HUES64 (cell line): ENCODE measurements around the gene CDHR5.

ENCODE experiments used
- H3K27ac ChIP-seq: 2 replicates; pipeline ENCODE4 v1.7.0; 2013; ENCODE audit warnings: low read depth, low read length, inconsistent platforms
- H3K27me3 ChIP-seq: 2 replicates; pipeline ENCODE4 v1.6.1; 2013; ENCODE audit warnings: mild to moderate bottlenecking, low read length; ENCODE audit not compliant: insufficient read depth
- H3K36me3 ChIP-seq: 2 replicates; pipeline ENCODE4 v1.6.1; 2013; ENCODE audit warnings: mild to moderate bottlenecking, low read length; ENCODE audit not compliant: insufficient read depth
- H3K4me1 ChIP-seq: 2 replicates; pipeline ENCODE4 v1.6.1; 2013; ENCODE audit warnings: mild to moderate bottlenecking, low read length, moderate library complexity; ENCODE audit not compliant: insufficient read depth
- H3K4me3 ChIP-seq: 2 replicates; pipeline ENCODE4 v1.5.1; 2013; ENCODE audit warnings: mild to moderate bottlenecking, low read length, moderate library complexity
- H3K9ac ChIP-seq: 2 replicates; pipeline ENCODE4 v1.6.1; 2013; ENCODE audit warnings: mild to moderate bottlenecking, low read depth, low read length
- H3K9me3 ChIP-seq: 2 replicates; pipeline ENCODE4 v1.6.1; 2013; ENCODE audit warnings: low read depth, low read length; ENCODE audit not compliant: insufficient read depth
- WGBS: fragments of 150-250, 120-280 bp; methylation state at CpG from one replicate; pipeline ENCODE4 v1.1.7; 2013; ENCODE audit warnings: missing lambda C conversion rate; 5-methylcytosine and 5-hydroxymethylcytosine counted together

CDHR5 gene

GRCh38 chr11:607971-608659, 16.6 kb downstream of the CDHR5 start:
- peaks cover 97% of the 10 kb centered on the region for H3K36me3 ChIP-seq
- no peak overlapping the region for H3K4me3 ChIP-seq
- H3K27ac ChIP-seq: no peak overlapping the region
- H3K4me1 ChIP-seq: no peaks in the 10 kb centered on the region
- H3K27me3 ChIP-seq: no peaks in the 10 kb centered on the region
- 96% methylated on average over 45 of the region's 45 CpGs for WGBS
- H3K9me3 ChIP-seq: no peaks in the 10 kb centered on the region
- no peak overlapping the region for H3K9ac ChIP-seq

GRCh38 chr11:607020-607780, 17.6 kb downstream of the CDHR5 start:
- Histone ChIP-seq H3K4me1 (no peaks in the 10 kb centered on the region), H3K27me3 (no peaks in the 10 kb centered on the region), H3K4me3 (no peak overlapping the region), H3K36me3 (peaks cover 96% of the 10 kb centered on the region), H3K27ac (no peak overlapping the region), H3K9ac (no peak overlapping the region), H3K9me3 (no peaks in the 10 kb centered on the region)
- 96% methylated on average over 35 of the region's 35 CpGs for WGBS

- H3K9ac ChIP-seq: no peak overlapping the region
- no peaks in the 10 kb centered on the region for H3K4me1 ChIP-seq
- no peak overlapping the region for H3K27ac ChIP-seq
- peaks cover 96% of the 10 kb centered on the region for H3K36me3 ChIP-seq
- no peaks in the 10 kb centered on the region for H3K27me3 ChIP-seq
- H3K4me3 ChIP-seq: no peak overlapping the region
- no peaks in the 10 kb centered on the region for H3K9me3 ChIP-seq
- 95% methylated on average over 19 of the region's 19 CpGs for WGBS
Measured at GRCh38 chr11:606245-606644, 18.5 kb downstream of the CDHR5 start.

GRCh38 chr11:605286-606129, 19.2 kb downstream of the CDHR5 start:
- H3K9ac ChIP-seq: no peak overlapping the region
- no peak overlapping the region for H3K27ac ChIP-seq
- no peaks in the 10 kb centered on the region for H3K9me3 ChIP-seq
- H3K36me3 ChIP-seq: peaks cover 93% of the 10 kb centered on the region
- H3K27me3 ChIP-seq: no peaks in the 10 kb centered on the region
- H3K4me1 ChIP-seq: no peaks in the 10 kb centered on the region
- WGBS: 96% methylated on average over 33 of the region's 33 CpGs
- no peak overlapping the region for H3K4me3 ChIP-seq

DNA sequence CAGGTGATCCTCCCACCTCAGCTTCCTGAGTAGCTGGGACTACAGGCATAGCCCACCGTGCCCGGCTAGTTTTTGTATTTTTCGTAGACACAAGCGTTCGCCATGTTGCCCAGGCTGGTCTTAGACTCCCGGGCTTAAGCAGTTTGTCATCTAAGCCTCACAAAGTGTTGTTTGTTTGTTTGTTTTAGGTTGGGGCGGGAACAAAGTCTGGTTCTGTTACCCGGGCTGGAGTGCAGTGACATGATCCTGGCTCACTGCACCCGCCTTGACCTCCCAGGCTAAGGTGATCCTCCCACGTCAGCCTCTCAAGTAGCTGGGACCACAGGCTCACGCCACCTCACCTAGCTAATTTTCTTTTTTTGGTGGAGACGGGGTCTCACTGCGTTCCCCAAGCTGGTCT, 21.6 kb downstream of the CDHR5 start:
- Histone ChIP-seq H3K9ac (no peak overlapping the region), H3K36me3 (peaks cover 91% of the 10 kb centered on the region)
- WGBS: 95% methylated on average over 13 of the region's 13 CpGs

GRCh38 chr11:601573-602245, 23.0 kb downstream of the CDHR5 start:
- Histone ChIP-seq H3K9ac (no peak overlapping the region), H3K4me3 (no peak overlapping the region), H3K27ac (no peak overlapping the region), H3K4me1 (no peaks in the 10 kb centered on the region), H3K27me3 (no peaks in the 10 kb centered on the region), H3K9me3 (no peaks in the 10 kb centered on the region), H3K36me3 (peaks cover 90% of the 10 kb centered on the region)
- 97% methylated on average over 23 of the region's 23 CpGs for WGBS

More for the DNA sequence above, 21.6 kb downstream of the CDHR5 start:
- H3K4me3 ChIP-seq: no peak overlapping the region
- H3K9me3 ChIP-seq: no peaks in the 10 kb centered on the region
- no peaks in the 10 kb centered on the region for H3K27me3 ChIP-seq
- H3K4me1 ChIP-seq: no peaks in the 10 kb centered on the region
- no peak overlapping the region for H3K27ac ChIP-seq

GRCh38 chr11:598005-598680, 26.6 kb downstream of the CDHR5 start:
- H3K27ac ChIP-seq: no peak overlapping the region
- H3K9me3 ChIP-seq: no peaks in the 10 kb centered on the region
- H3K36me3 ChIP-seq: peaks cover 91% of the 10 kb centered on the region
- no peak overlapping the region for H3K4me3 ChIP-seq
- WGBS: 96% methylated on average over 30 of the region's 30 CpGs
- H3K4me1 ChIP-seq: no peaks in the 10 kb centered on the region
- H3K9ac ChIP-seq: no peak overlapping the region
- H3K27me3 ChIP-seq: no peaks in the 10 kb centered on the region

DNA sequence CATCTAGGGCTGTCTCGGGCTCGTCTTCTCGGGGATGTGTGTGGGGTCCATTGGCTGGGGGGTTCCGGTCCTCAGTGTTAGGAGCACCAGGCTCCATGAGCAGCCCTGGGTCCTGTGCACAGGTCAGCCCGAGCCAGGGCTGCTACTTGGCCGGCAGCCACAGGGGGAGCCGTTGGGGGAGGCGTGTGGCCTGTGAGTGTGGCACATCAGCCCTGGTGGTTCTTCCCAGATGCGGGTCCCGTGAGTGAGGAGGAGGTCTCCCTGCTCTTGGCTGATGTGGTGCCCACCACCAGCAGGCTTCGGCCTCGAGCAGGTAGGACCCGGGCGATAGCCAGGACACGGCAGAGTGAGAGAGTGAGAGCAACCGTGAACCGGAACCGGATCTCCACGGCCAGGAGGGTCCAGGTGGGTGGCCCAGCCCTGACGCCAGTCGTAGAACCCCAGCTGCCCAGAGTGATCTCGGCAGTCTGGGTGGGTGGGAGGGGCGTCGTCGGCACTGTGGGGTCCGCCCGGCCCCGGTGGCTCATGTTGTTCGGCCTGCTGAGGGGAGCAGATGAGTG, 27.5 kb downstream of the CDHR5 start:
- Histone ChIP-seq H3K4me1 (no peaks in the 10 kb centered on the region), H3K27me3 (no peaks in the 10 kb centered on the region), H3K4me3 (no peak overlapping the region), H3K27ac (no peak overlapping the region), H3K9me3 (no peaks in the 10 kb centered on the region), H3K36me3 (peaks cover 92% of the 10 kb centered on the region), H3K9ac (no peak overlapping the region)
- WGBS: 96% methylated on average over 29 of the region's 29 CpGs

- no peak overlapping the region for H3K27ac ChIP-seq
- WGBS: 95% methylated on average over 10 of the region's 10 CpGs
Measured at GRCh38 chr11:596374-596773, 28.4 kb downstream of the CDHR5 start.

GRCh38 chr11:595400-595799, 29.4 kb downstream of the CDHR5 start:
- H3K4me3 ChIP-seq: no peak overlapping the region
- no peaks in the 10 kb centered on the region for H3K9me3 ChIP-seq
- WGBS: 95% methylated on average over 10 of the region's 10 CpGs
- no peak overlapping the region for H3K9ac ChIP-seq
- H3K36me3 ChIP-seq: peaks cover 92% of the 10 kb centered on the region
- no peaks in the 10 kb centered on the region for H3K4me1 ChIP-seq
- no peaks in the 10 kb centered on the region for H3K27me3 ChIP-seq
- no peak overlapping the region for H3K27ac ChIP-seq

More at GRCh38 chr11:596374-596773, 28.4 kb downstream of the CDHR5 start:
- no peak overlapping the region for H3K9ac ChIP-seq
- no peaks in the 10 kb centered on the region for H3K27me3 ChIP-seq
- H3K4me1 ChIP-seq: no peaks in the 10 kb centered on the region
- no peaks in the 10 kb centered on the region for H3K9me3 ChIP-seq
- H3K36me3 ChIP-seq: peaks cover 89% of the 10 kb centered on the region
- H3K4me3 ChIP-seq: no peak overlapping the region
